KOPT-K1 (cell line): ENCODE results near the gene PAAF1.

ENCODE experiments used
- H3K27ac ChIP-seq: fragments of 200-600 bp; sonication (generic); 2 replicates; pipeline ENCODE4 v1.5.1; 2016; ENCODE audit warnings: antibody characterized with exemption, mild to moderate bottlenecking, low read depth, low read length; ENCODE audit not compliant: poor library complexity, severe bottlenecking
- H3K36me3 ChIP-seq: fragments of 200-600 bp; sonication (generic); 2 replicates; pipeline ENCODE4 v1.5.1; 2017; ENCODE audit warnings: antibody characterized with exemption, mild to moderate bottlenecking, low read length, moderate library complexity; ENCODE audit not compliant: insufficient read depth
- H3K9me3 ChIP-seq: fragments of 200-600 bp; sonication (generic); 2 replicates; pipeline ENCODE4 v1.5.1; 2017; ENCODE audit warnings: antibody characterized with exemption, low read length, mild to moderate bottlenecking; ENCODE audit not compliant: insufficient read depth, poor library complexity, severe bottlenecking

PAAF1 gene

DNA sequence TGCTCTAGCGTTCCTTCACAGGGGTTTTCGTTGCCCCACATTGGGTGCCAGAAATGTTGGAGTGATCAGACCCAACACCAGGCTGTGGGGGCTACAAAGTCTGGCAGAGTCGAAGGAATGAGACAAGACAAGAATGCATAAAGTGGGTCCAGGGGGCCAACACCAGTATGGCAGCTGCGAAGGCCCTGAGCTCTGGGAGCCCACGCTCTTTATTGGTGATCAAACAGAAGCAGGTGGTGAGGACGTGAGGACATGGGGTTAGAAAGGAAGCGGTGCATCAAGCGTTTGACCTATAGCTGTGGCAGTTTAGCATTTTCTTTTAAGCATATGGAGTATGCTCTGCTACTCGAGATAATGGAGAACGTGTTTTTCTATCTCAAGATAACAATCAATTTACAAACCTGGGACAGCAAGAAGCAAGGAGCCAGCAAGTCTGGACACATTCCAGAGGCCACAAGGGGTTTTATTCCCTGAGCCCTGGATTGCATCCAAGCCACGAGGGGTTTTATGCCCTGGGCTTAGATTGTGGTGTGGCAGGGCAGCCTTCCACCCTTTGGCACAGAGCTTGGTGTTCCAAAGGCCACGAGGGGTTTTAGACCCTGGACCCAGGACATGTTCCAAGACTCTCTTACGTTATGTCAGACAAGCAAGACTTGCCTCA is 70.1 kb downstream of the PAAF1 start:
- peaks cover 6% of the 10 kb centered on the region for H3K9me3 ChIP-seq
- H3K27ac ChIP-seq, result no peak overlapping the region

DNA sequence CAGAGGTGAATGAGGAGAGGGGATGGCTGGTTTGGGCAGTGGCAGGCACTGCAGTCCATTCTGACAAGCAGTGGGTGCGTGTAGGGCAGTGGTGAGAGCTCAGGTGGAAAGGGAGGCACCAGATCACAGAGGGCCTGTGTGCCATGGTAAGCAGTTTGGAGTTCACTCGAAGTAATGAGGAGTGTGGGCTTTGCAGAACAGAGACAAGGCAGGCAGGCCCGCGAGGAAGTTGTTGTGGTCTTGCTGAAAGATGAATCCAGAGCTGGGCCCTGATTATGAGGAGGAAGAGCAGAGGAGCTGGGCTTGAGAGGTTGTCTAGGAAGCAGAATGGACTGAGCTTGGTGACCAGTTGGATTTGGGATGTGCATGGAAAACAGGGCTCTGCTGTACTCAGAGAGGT is 72.4 kb downstream of the PAAF1 start:
- Histone ChIP-seq H3K36me3 (no peaks in the 10 kb centered on the region), H3K27ac (no peak overlapping the region), H3K9me3 (no peaks in the 10 kb centered on the region)

More for the DNA sequence above, 70.1 kb downstream of the PAAF1 start:
- H3K36me3 ChIP-seq, result no peaks in the 10 kb centered on the region

GRCh38 chr11:73949912-73950311 is 73.1 kb downstream of the PAAF1 start:
- Histone ChIP-seq H3K9me3 (no peaks in the 10 kb centered on the region), H3K27ac (no peak overlapping the region), H3K36me3 (no peaks in the 10 kb centered on the region)

GRCh38 chr11:73950869-73951710 is 74.3 kb downstream of the PAAF1 start, which contains the start of gene DNAJB13:
DNAJB13 (plus strand) TSS chr11:73951026; CDS start chr11:73951070, 44 bp downstream.
- Histone ChIP-seq H3K36me3 (no peaks in the 10 kb centered on the region), H3K9me3 (no peaks in the 10 kb centered on the region), H3K27ac (no peak within 1 kb of the TSS)

DNA sequence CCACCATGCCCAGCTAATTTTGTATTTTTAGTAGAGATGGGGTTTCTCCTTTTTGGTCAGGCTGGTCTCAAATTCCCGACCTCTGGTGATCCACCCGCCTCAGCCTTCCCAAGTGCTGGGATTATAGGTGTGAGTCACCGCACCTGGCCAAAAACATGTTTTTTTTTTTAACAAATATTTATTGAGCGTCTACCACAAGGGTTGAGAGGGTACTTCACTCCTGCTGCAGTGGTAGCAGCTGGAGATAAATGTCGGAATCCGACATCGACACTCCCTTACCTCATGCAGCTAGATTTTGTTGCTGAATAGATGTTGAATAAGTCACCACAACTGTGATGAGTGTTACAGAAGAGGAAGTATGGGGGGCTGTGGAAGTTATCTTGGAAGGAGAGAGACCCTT is 75.0 kb downstream of the PAAF1 start:
- H3K9me3 ChIP-seq, result no peaks in the 10 kb centered on the region
- H3K36me3 ChIP-seq, result no peaks in the 10 kb centered on the region
- H3K27ac ChIP-seq, result no peak overlapping the region

GRCh38 chr11:73956876-73957653 is 80.3 kb downstream of the PAAF1 start:
- no peaks in the 10 kb centered on the region for H3K9me3 ChIP-seq
- H3K27ac ChIP-seq, result no peak overlapping the region
- H3K36me3 ChIP-seq, result no peaks in the 10 kb centered on the region

GRCh38 chr11:73957654-73958361 is 81.0 kb downstream of the PAAF1 start:
- no peak overlapping the region for H3K27ac ChIP-seq
- no peaks in the 10 kb centered on the region for H3K9me3 ChIP-seq
- no peaks in the 10 kb centered on the region for H3K36me3 ChIP-seq

- Histone ChIP-seq H3K9me3 (no peaks in the 10 kb centered on the region), H3K36me3 (no peaks in the 10 kb centered on the region), H3K27ac (no peak overlapping the region)
Observed at GRCh38 chr11:73958521-73959141, 81.8 kb downstream of the PAAF1 start.

- H3K27ac ChIP-seq, result no peak overlapping the region
- H3K36me3 ChIP-seq, result no peaks in the 10 kb centered on the region
- H3K9me3 ChIP-seq, result no peaks in the 10 kb centered on the region
Observed at GRCh38 chr11:73961321-73961720, 84.5 kb downstream of the PAAF1 start.

DNA sequence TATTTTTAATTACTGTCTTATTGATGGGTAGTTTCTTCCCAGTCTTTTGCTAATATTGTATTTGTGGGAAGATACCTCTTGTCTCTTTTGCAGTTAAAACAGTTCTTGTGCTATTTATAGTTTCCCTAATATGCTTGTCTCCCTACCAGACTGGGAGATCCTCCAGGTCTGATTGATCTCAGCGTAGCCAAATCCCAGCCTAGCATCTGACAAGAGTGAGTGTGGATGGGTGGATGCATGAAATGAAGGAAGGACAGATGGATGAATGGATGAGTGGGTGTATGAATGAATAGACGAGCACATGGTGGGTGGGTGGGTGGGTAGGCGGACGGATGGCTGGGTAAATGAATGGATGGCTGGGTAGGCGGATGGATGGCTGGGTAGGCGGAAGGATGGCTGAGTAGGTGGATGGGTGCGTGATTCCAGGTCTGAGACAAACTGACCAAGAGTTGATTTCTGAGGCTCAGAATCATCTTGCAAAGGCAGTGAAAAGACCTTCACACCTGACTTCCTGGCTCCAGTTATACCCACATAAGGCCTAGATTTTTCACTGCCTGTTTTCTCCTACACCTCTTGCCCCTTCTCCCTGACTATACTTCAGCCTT is 85.4 kb downstream of the PAAF1 start:
- H3K36me3 ChIP-seq, result no peaks in the 10 kb centered on the region
- H3K27ac ChIP-seq, result no peak overlapping the region
- H3K9me3 ChIP-seq, result no peaks in the 10 kb centered on the region

DNA sequence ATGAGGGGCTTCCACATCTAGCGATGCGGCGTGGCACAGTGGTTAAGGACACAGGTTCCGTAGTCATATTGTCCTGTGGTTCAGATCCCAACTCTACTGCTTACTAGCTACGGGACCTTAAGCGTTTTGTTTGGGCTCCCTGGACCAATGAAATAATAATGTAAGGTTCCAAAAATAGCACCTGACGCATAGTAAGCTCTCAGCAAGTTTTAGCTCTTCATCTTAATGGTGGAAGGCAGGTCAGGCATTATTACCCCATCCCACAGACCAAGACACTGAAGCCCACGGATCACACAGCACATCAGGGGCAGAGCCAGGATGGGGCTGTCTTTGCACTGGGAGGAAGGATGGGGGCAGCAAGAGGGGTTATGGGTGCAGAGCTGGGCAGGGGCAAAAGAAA is 87.1 kb downstream of the PAAF1 start:
- Histone ChIP-seq H3K9me3 (no peaks in the 10 kb centered on the region), H3K36me3 (no peaks in the 10 kb centered on the region), H3K27ac (no peak overlapping the region)

DNA sequence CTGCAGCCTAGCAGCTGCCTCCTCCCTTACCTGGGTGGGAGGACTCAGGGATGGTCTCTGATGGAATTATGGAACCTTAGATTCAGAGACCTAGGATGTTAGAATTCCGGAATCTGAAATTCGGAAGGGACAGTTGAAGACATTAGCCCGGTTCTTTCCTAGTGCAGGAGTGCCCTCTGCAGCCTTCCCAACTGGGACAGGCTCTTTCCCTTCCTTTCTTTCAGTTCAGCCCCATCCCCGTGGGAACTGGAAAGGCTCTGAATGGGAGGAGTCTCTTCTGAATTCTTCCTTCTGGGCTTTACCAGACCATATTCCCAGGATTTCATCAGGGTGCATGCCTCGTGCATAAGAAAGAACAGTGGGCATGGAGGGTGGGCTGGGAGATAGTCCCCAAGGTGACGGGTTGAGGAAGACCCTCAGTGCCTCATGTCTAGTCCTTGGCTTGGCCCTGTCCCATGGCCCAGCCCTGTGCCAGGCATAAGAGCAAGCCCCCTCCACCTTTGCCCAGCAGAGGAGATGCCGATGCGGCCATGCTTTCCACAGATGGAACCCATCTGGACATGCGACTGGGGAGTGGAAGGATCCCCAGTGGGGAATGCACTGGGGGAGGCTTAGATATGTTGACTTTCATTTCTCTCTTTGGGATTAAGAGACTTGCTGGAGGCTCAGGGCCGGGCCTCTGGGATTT is 88.4 kb downstream of the PAAF1 start:
- H3K36me3 ChIP-seq, result no peaks in the 10 kb centered on the region

GRCh38 chr11:73965764-73966121 is 88.9 kb downstream of the PAAF1 start:
- no peak overlapping the region for H3K27ac ChIP-seq
- H3K9me3 ChIP-seq, result no peaks in the 10 kb centered on the region
- H3K36me3 ChIP-seq, result no peaks in the 10 kb centered on the region

More for the DNA sequence above, 88.4 kb downstream of the PAAF1 start:
- Histone ChIP-seq H3K27ac (no peak overlapping the region), H3K9me3 (no peaks in the 10 kb centered on the region)
